Endothelial cell of umbilical vein (primary cell): Measurements from ENCODE around the gene STXBP5L. TPM values are rescaled to one million over a fixed set of nuclear protein-coding genes. Genes with fewer than 3 reads are reported as not detected.

Experiments used
- BruUV-seq: library from RNA; stranded (reverse); fragments of 400-500 nt; replicated peaks from 2 replicates; lab custom pipeline; 2021; lab: Mats Ljungman, UMichigan
- CTCF ChIA-PET: fragments of 300-600, 350-600 bp; sonication (Branson Sonifier 250); formaldehyde crosslinking; loops from one replicate; lab custom pipeline; 2021; ENCODE audit warnings: antibody characterized with exemption, inconsistent platforms; lab: Charles Lee
- POLR2A ChIA-PET: fragments of 300-600, 350-600 bp; sonication (Branson Sonifier 250); formaldehyde crosslinking; loops from one replicate; lab custom pipeline; 2021; ENCODE audit warnings: antibody characterized with exemption, inconsistent platforms; lab: Charles Lee
- DNase-seq: peaks from one replicate; pipeline ENCODE4 v3.0.0-alpha.2; 2011; ENCODE audit warnings: low read depth, low spot score
- FAIRE-seq: peaks from 2 replicates; lab custom pipeline; 2011; peaks lifted over from hg19 to GRCh38; lab: Jason Lieb, UNC
- H2AFZ ChIP-seq: 2 replicates; pipeline ENCODE4 v1.6.0; 2012; ENCODE audit warnings: low read depth, low read length, control low read depth, inconsistent platforms
- H3K27ac ChIP-seq: 2 replicates; pipeline ENCODE4 v1.5.1; 2011; ENCODE audit warnings: low read depth, mild to moderate bottlenecking, control low read depth, low read length, moderate library complexity; ENCODE audit not compliant: insufficient read depth
- H3K27me3 ChIP-seq, 2 experiments: 2 replicates each; pipeline versions ENCODE4 v1.6.0 to v1.6.1; 2011; ENCODE audit warnings: low read length in 2 of 2, mixed read lengths in 1 of 2; ENCODE audit not compliant: control insufficient read depth in 2 of 2, insufficient read depth in 2 of 2
- H3K36me3 ChIP-seq, 2 experiments: 2 replicates in 1 of 2; 3 replicates in 1 of 2; pipeline ENCODE4 v1.5.1; 2011; ENCODE audit warnings: low read length in 2 of 2, mild to moderate bottlenecking in 1 of 2, moderate library complexity in 1 of 2; ENCODE audit not compliant: control insufficient read depth in 2 of 2, insufficient read depth in 2 of 2; ENCODE audit errors: extremely low read depth in 1 of 2
- H3K4me1 ChIP-seq: 3 replicates; pipeline ENCODE4 v1.5.1; 2011; ENCODE audit warnings: mild to moderate bottlenecking, low read length; ENCODE audit not compliant: control insufficient read depth, insufficient read depth; ENCODE audit errors: extremely low read depth
- H3K4me2 ChIP-seq: 2 replicates; pipeline ENCODE4 v1.6.1; 2011; ENCODE audit warnings: low read length, control low read depth, mixed read lengths; ENCODE audit not compliant: insufficient read depth
- H3K4me3 ChIP-seq, 3 experiments: fragments of 200-600 bp in 1 of 3; sonication (generic), shearing (Covaris generic) in 1 of 3; replicated peaks in 1 of 3; 2 replicates each; pipeline ENCODE4 v1.5.1; 2011 to 2016; ENCODE audit warnings: control low read depth in 3 of 3, low read length in 3 of 3, mild to moderate bottlenecking in 2 of 3, inconsistent platforms in 1 of 3, low read depth in 1 of 3, moderate library complexity in 1 of 3; ENCODE audit not compliant: insufficient read depth in 1 of 3
- H3K79me2 ChIP-seq: 2 replicates; pipeline ENCODE4 v1.6.0; 2012; ENCODE audit warnings: low read length, inconsistent platforms; ENCODE audit not compliant: control insufficient read depth, insufficient read depth
- H3K9ac ChIP-seq: replicated peaks from 2 replicates; pipeline ENCODE3; 2011; ENCODE audit warnings: low read length, control low read depth; ENCODE audit not compliant: insufficient read depth; ENCODE audit errors: extremely low read depth
- H3K9me1 ChIP-seq: replicated peaks from 3 replicates; pipeline ENCODE4 v1.6.0; 2011; ENCODE audit warnings: mild to moderate bottlenecking, low read length; ENCODE audit not compliant: control insufficient read depth, insufficient read depth; ENCODE audit errors: extremely low read depth
- H3K9me3 ChIP-seq: replicated peaks from 2 replicates; pipeline ENCODE4 v1.5.1; 2012; ENCODE audit warnings: low read length, inconsistent platforms; ENCODE audit not compliant: control insufficient read depth, insufficient read depth
- H4K20me1 ChIP-seq: replicated peaks from 2 replicates; pipeline ENCODE3; 2011; ENCODE audit warnings: mild to moderate bottlenecking, low read length; ENCODE audit not compliant: control insufficient read depth, insufficient read depth; ENCODE audit errors: extremely low read depth
- EZH2 ChIP-seq: IDR thresholded peaks from 2 replicates; pipeline ENCODE4 v1.6.1; 2012; ENCODE audit warnings: borderline replicate concordance, low read depth, mild to moderate bottlenecking, moderate library complexity, low read length, inconsistent platforms; ENCODE audit not compliant: severe bottlenecking
- FOS ChIP-seq: IDR thresholded peaks from 2 replicates; pipeline ENCODE4 v1.6.1; 2011; ENCODE audit warnings: mild to moderate bottlenecking, low read length, moderate library complexity, borderline replicate concordance; ENCODE audit not compliant: insufficient read depth
- GATA2 ChIP-seq: IDR thresholded peaks from 2 replicates; pipeline ENCODE4 v1.7.0; 2011; ENCODE audit warnings: low read depth, mild to moderate bottlenecking, moderate library complexity, mixed read lengths, low read length; ENCODE audit not compliant: insufficient read length, insufficient read depth
- JUN ChIP-seq: IDR thresholded peaks from 2 replicates; pipeline ENCODE4 v1.6.1; 2011; ENCODE audit warnings: borderline replicate concordance, low read depth; ENCODE audit not compliant: insufficient read length, insufficient read depth
- MYC ChIP-seq: IDR thresholded peaks from one replicate; pipeline ENCODE4 v1.6.1; 2011; ENCODE audit warnings: mild to moderate bottlenecking, low read depth, low read length
- POLR2A ChIP-seq: IDR thresholded peaks from 2 replicates; pipeline ENCODE4 v1.6.1; 2012; ENCODE audit warnings: low read depth, mild to moderate bottlenecking, control low read depth, low read length
- POLR2AphosphoS5 ChIP-seq: IDR thresholded peaks from 2 replicates; pipeline ENCODE4 v1.6.1; 2012; ENCODE audit warnings: low read depth, mild to moderate bottlenecking, control low read depth, low read length, moderate library complexity; ENCODE audit not compliant: insufficient read depth
- dilution Hi-C: fragments of 300-500 bp; cut with MboI; formaldehyde crosslinking; loops from one replicate; pipeline ENCODE4 v1.15.0; 2019; ENCODE audit warnings: low sequenced_read_pairs; ENCODE audit not compliant: extremely low pct_ligation_motif_present
- intact Hi-C: fragments of 100-400 bp; cut with micrococcal nuclease; formaldehyde crosslinking; loops from one replicate; pipeline ENCODE4 v1.10.0; 2022
- polyA plus RNA-seq, 4 experiments: library from polyadenylated mRNA; depleted of rRNA in 3 of 4; stranded (reverse) in 3 of 4; unstranded in 1 of 4; fragments of >200 nt; gene quantifications; 2 replicates each; pipeline versions ENCODE4 v1.2.1 to v1.2.3, GENCODE V29; 2011 to 2012; ENCODE audit warnings: missing spikeins in 1 of 4
- total RNA-seq: library from RNA; stranded (reverse); gene quantifications from 2 replicates; pipeline ENCODE4 v1.2.3, GENCODE V29; 2021
- TF ChIP-seq, protein P1 (sequence below), 2 donors: IDR thresholded peaks; 1 replicate in 1 of 2; 2 replicates in 1 of 2; pipeline ENCODE4 v1.5.1; 2011; ENCODE audit warnings: low read length in 2 of 2, mild to moderate bottlenecking in 2 of 2, moderate library complexity in 2 of 2, control low read depth in 1 of 2, inconsistent platforms in 1 of 2, low read depth in 1 of 2; ENCODE audit not compliant: insufficient read depth in 1 of 2; ENCODE audit errors: extremely low read depth in 1 of 2
- TF ChIP-seq, protein P2 (sequence below): IDR thresholded peaks from 2 replicates; pipeline ENCODE4 v1.6.1; 2011; ENCODE audit not compliant: insufficient read depth, insufficient read length

Gene STXBP5L
- total and polyA plus RNA-seq, 2 donors (not counting 3 experiments of a cell fraction or from before 2014, with no cell fraction given): not detected

DNA sequence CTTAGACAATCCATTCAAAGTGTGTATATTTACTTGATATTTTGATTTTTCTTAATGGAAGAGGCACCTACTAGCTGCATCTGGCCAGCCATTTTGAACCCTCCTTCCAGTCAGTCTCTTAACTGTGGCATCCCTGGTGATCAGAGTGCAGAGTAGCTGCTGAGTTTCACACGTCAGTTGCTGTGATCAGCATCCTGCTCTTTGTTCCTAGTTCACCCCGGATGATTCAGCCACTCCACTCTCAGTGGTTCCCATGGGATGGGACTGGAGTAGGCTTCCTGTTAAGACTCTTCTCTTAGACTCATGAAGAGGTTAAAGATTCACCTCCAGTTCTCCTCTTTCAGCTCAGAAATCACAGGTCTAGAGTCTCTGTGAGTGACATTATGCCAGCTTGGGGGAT is 75.8 kb downstream of the STXBP5L start:
- Histone ChIP-seq H3K36me3 (no peaks in the 10 kb centered on the region), H3K9ac (no peak overlapping the region), H3K4me1 (no peaks in the 10 kb centered on the region), H3K27me3 (no peaks in the 10 kb centered on the region), H3K79me2 (no peaks in the 10 kb centered on the region), H3K9me3 (no peaks in the 10 kb centered on the region), H3K4me3 (no peak overlapping the region), H3K27ac (no peak overlapping the region), H3K9me1 (no peaks in the 10 kb centered on the region), H4K20me1 (no peaks in the 10 kb centered on the region), H3K4me2 (no peak overlapping the region), H2AFZ (no peak overlapping the region)
- ChIA-PET CTCF (no interaction called here), POLR2A (no interaction called here)
- intact Hi-C loops: no loop called here
- dilution Hi-C loops: no loop called here
- BruUV-seq: no TSS peak
- DNase-seq (no peak), FAIRE-seq (no peak)
- TF ChIP-seq GATA2 (no peak), FOS (no peak), POLR2A (no peak), POLR2AphosphoS5 (no peak), EZH2 (no peak), MYC (no peak), JUN (no peak)
- TF ChIP-seq, protein P1, sequence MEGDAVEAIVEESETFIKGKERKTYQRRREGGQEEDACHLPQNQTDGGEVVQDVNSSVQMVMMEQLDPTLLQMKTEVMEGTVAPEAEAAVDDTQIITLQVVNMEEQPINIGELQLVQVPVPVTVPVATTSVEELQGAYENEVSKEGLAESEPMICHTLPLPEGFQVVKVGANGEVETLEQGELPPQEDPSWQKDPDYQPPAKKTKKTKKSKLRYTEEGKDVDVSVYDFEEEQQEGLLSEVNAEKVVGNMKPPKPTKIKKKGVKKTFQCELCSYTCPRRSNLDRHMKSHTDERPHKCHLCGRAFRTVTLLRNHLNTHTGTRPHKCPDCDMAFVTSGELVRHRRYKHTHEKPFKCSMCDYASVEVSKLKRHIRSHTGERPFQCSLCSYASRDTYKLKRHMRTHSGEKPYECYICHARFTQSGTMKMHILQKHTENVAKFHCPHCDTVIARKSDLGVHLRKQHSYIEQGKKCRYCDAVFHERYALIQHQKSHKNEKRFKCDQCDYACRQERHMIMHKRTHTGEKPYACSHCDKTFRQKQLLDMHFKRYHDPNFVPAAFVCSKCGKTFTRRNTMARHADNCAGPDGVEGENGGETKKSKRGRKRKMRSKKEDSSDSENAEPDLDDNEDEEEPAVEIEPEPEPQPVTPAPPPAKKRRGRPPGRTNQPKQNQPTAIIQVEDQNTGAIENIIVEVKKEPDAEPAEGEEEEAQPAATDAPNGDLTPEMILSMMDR (IDR thresholded peaks at IDR 0.05; ENCODE audit: extremely low read depth in 1 of 2, insufficient read depth in 1 of 2, low read depth in 1 of 2, low read length in 2 of 2): no peak
- TF ChIP-seq, protein P2, sequence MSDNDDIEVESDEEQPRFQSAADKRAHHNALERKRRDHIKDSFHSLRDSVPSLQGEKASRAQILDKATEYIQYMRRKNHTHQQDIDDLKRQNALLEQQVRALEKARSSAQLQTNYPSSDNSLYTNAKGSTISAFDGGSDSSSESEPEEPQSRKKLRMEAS: no peak
